Right atrium auricular region (tissue), 2 donors: ENCODE data around the gene PHF21B. TPM values are rescaled to one million over a fixed set of nuclear protein-coding genes. Genes with fewer than 3 reads are reported as not detected.

Source experiments
- DNase-seq: peaks from one replicate; pipeline ENCODE4 v3.0.0-alpha.2; 2019; ENCODE audit warnings: low spot score
- H3K27ac ChIP-seq, 2 donors: fragments of 200-600 bp; sonication (generic); 1 replicate in 1 of 2; 2 replicates in 1 of 2; pipeline ENCODE4 v1.5.1; 2016 to 2019
- H3K27me3 ChIP-seq, 2 donors: fragments of 200-600 bp; sonication (generic); one replicate each; pipeline versions ENCODE4 v1.5.1 to v1.6.0; 2017 to 2019
- H3K36me3 ChIP-seq: fragments of 200-600 bp; sonication (generic); one replicate; pipeline ENCODE4 v1.5.1; 2016
- H3K4me1 ChIP-seq, 2 donors: fragments of 200-600 bp; sonication (generic); one replicate each; pipeline versions ENCODE4 v1.5.1 to v1.6.0; 2017 to 2019
- H3K4me3 ChIP-seq, 2 donors: fragments of 200-600 bp; sonication (generic); 1 replicate in 1 of 2; 2 replicates in 1 of 2; pipeline ENCODE4 v1.5.1; 2017 to 2019; ENCODE audit warnings: mild to moderate bottlenecking in 1 of 2, moderate library complexity in 1 of 2
- H3K9me3 ChIP-seq, 2 donors: fragments of 200-600 bp; sonication (generic); one replicate each; pipeline ENCODE4 v1.5.1; 2019
- total RNA-seq, 2 donors: library from RNA; depleted of rRNA; stranded (reverse); fragments of >200 nt; gene quantifications; one replicate each; pipeline ENCODE4 v1.1.0, GENCODE V29; 2016
- TF ChIP-seq, protein P1 (sequence below), 2 donors: fragments of 200-600 bp; sonication (generic); IDR thresholded peaks; one replicate each; pipeline ENCODE4 v1.5.1; 2019; ENCODE audit warnings: antibody characterized with exemption in 2 of 2

Gene PHF21B
- total RNA-seq, 2 donors from 2014 or later = 1.4 to 2.2 TPM

DNA sequence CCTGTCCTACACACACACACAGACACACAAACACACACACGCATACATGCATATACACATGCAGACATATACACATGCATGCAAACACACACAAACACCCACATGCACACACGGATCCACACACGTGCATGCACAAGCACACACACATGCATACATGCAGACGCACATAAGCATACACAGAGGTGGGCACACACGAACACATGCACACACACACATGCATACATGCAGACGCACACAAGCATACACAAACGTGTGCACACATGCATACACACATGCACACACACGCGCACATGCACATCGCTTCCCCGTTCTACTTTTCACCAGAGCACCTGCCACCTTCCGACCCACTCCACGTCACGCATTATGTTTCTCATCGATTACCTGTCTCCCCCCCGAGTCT is 13.2 kb downstream of the PHF21B start:
- Histone ChIP-seq H3K4me3 (no peak overlapping the region), H3K27ac (no peak overlapping the region), H3K36me3 (no peaks in the 10 kb centered on the region), H3K4me1 (peaks cover 0 to 9% of the 10 kb centered on the region in 2 donors), H3K9me3 (no peaks in the 10 kb centered on the region), H3K27me3 (no peaks in the 10 kb centered on the region)
- DNase-seq = no peak
- TF ChIP-seq, protein P1, sequence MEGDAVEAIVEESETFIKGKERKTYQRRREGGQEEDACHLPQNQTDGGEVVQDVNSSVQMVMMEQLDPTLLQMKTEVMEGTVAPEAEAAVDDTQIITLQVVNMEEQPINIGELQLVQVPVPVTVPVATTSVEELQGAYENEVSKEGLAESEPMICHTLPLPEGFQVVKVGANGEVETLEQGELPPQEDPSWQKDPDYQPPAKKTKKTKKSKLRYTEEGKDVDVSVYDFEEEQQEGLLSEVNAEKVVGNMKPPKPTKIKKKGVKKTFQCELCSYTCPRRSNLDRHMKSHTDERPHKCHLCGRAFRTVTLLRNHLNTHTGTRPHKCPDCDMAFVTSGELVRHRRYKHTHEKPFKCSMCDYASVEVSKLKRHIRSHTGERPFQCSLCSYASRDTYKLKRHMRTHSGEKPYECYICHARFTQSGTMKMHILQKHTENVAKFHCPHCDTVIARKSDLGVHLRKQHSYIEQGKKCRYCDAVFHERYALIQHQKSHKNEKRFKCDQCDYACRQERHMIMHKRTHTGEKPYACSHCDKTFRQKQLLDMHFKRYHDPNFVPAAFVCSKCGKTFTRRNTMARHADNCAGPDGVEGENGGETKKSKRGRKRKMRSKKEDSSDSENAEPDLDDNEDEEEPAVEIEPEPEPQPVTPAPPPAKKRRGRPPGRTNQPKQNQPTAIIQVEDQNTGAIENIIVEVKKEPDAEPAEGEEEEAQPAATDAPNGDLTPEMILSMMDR (IDR thresholded peaks at IDR 0.05) = no peak

DNA sequence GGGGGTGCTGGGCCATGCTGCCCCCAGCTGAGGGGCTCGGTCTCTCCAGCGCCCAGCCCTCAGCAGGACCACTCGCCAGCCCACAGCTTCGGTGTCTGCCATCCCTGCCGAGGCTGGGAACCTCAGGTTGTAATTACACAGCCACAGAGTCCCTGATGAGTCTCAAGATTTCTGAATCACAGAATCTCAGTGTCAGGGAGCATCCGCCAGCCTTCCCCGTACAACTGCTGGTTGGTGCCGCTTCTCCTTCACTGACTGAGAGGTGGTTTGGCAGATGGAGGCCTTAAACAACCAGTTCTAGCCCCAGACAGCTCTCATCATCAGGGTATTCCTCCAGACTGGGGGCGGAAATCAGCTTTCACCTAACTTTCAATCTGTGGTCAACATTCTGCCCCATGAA is 13.7 kb downstream of the PHF21B start:
- Histone ChIP-seq H3K36me3 (no peaks in the 10 kb centered on the region), H3K9me3 (no peaks in the 10 kb centered on the region), H3K27me3 (no peaks in the 10 kb centered on the region), H3K4me1 (peaks cover 0 to 9% of the 10 kb centered on the region in 2 donors), H3K4me3 (no peak overlapping the region), H3K27ac (no peak overlapping the region)
- TF ChIP-seq, protein P1 (IDR thresholded peaks at IDR 0.05) = no peak
- no peak for DNase-seq

- no peaks in the 10 kb centered on the region for H3K27me3 ChIP-seq
- peaks cover 0 to 9% of the 10 kb centered on the region in 2 donors for H3K4me1 ChIP-seq
- no peak for DNase-seq
- no peak overlapping the region for H3K4me3 ChIP-seq
- H3K36me3 ChIP-seq = no peaks in the 10 kb centered on the region
- no peaks in the 10 kb centered on the region for H3K9me3 ChIP-seq
- no peak overlapping the region for H3K27ac ChIP-seq
- TF ChIP-seq, protein P1 (IDR thresholded peaks at IDR 0.05) = no peak
These were observed 14.1 kb downstream of the PHF21B start for GRCh38 chr22:44995715-44996114.

- no peaks in the 10 kb centered on the region for H3K27me3 ChIP-seq
- DNase-seq = no peak
These were observed 14.7 kb downstream of the PHF21B start for GRCh38 chr22:44995105-44995514.

DNA sequence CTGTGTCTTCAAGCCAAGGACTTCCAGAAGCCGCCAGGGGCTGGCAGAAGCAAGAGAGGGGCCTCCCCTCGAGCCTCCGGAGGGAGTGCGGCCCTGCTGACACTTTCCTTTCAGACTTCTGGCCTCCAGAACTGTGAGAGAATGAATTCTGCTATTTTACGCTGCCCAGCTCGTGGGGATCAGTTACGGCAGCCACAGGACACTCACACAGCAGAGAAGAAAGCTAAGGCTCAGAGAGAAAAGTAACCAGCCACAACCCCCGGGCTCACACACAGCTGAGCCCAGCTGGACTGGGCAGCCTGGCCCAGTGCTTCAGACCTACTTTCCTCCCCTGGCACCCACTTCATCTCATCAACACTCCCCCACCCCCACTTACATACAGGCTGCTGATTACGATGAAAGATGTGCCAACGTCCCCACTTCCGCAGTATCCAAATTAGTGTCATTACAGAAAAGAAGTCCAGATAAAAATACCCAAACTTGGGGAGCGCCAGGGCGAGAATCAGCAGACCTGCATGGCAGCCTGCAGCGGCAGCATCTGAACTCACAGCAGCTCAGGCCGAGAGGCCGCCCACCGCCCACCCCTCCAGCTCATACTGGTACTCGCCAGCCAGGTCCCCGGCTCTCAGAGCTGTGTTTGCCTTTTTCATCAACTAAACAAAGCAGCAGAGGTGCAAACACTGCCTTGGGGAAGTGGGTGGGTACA is 15.3 kb downstream of the PHF21B start:
- H3K27ac ChIP-seq = no peak overlapping the region
- H3K4me1 ChIP-seq = peaks cover 0 to 9% of the 10 kb centered on the region in 2 donors
- H3K36me3 ChIP-seq = no peaks in the 10 kb centered on the region
- H3K4me3 ChIP-seq = no peak overlapping the region
- TF ChIP-seq, protein P1 (IDR thresholded peaks at IDR 0.05) = no peak
- H3K9me3 ChIP-seq = no peaks in the 10 kb centered on the region
- no peak for DNase-seq
- H3K27me3 ChIP-seq = no peaks in the 10 kb centered on the region

More at GRCh38 chr22:44995105-44995514, 14.7 kb downstream of the PHF21B start:
- Histone ChIP-seq H3K4me3 (no peak overlapping the region), H3K36me3 (no peaks in the 10 kb centered on the region), H3K27ac (no peak overlapping the region), H3K9me3 (no peaks in the 10 kb centered on the region), H3K4me1 (peaks cover 0 to 9% of the 10 kb centered on the region in 2 donors)
- TF ChIP-seq, protein P1 (IDR thresholded peaks at IDR 0.05) = no peak

DNA sequence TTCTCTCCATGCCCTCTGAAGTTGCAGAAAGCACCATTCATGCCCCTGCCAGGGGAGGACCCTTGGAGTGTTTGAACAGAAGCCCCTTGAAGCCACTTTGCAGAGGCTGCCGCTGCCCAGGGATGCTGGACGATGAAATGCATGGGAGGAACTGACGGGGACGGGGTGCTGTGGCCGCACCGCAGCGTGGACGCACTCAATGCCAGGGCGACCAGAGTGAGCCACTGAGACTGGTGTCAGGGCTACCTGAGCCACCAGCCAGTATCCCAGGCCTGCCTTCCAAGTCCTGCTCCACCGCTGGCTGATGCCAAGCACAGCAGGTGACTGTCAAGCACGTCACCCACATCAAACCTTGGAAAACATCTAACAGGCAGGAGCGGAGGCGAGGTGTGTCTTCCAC is 17.6 kb downstream of the PHF21B start:
- Histone ChIP-seq H3K27me3 (no peaks in the 10 kb centered on the region), H3K36me3 (no peaks in the 10 kb centered on the region)

More for the DNA sequence above, 17.6 kb downstream of the PHF21B start:
- Histone ChIP-seq H3K4me1 (peaks cover 0 to 9% of the 10 kb centered on the region in 2 donors), H3K4me3 (no peak overlapping the region), H3K27ac (no peak overlapping the region), H3K9me3 (no peaks in the 10 kb centered on the region)
- no peak for DNase-seq
- TF ChIP-seq, protein P1 (IDR thresholded peaks at IDR 0.05) = no peak
